Loucy (cell line): ENCODE measurements around the gene FAM53B.

Experiments used
- EZH2phosphoT487 ChIP-seq: fragments of 200-600 bp; IDR thresholded peaks from 2 replicates; pipeline ENCODE4 v1.6.1; 2018; ENCODE audit warnings: antibody characterized with exemption, mild to moderate bottlenecking, moderate library complexity, borderline replicate concordance
- TF ChIP-seq, protein P1 (sequence below): fragments of 200-600 bp; sonication (generic); conservative IDR thresholded peaks from 2 replicates; pipeline ENCODE4 v1.5.1; 2014; ENCODE audit warnings: mild to moderate bottlenecking, antibody characterized with exemption, low read length

DNA sequence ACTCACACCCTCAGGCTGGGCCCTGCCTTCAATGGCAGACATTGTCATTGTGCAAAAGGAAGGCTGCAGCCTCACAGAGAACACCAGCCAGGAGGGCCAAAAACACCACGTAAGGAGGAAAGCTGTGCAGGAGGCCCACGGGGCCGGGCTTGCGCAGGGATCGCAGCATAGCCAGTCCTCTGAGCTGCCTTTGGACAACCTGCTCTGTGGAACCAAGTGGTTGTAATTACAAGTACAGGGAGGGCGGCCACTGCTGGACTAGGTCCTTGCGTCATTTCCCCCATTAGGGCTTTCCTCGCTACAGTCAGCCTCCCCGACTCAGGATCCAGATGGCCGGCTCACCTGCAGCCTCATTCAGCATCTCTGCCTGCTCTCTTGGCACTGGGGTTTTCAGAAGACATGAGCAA is 66.9 kb downstream of the FAM53B start:
- TF ChIP-seq, protein P1, sequence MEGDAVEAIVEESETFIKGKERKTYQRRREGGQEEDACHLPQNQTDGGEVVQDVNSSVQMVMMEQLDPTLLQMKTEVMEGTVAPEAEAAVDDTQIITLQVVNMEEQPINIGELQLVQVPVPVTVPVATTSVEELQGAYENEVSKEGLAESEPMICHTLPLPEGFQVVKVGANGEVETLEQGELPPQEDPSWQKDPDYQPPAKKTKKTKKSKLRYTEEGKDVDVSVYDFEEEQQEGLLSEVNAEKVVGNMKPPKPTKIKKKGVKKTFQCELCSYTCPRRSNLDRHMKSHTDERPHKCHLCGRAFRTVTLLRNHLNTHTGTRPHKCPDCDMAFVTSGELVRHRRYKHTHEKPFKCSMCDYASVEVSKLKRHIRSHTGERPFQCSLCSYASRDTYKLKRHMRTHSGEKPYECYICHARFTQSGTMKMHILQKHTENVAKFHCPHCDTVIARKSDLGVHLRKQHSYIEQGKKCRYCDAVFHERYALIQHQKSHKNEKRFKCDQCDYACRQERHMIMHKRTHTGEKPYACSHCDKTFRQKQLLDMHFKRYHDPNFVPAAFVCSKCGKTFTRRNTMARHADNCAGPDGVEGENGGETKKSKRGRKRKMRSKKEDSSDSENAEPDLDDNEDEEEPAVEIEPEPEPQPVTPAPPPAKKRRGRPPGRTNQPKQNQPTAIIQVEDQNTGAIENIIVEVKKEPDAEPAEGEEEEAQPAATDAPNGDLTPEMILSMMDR, result no peak
- TF ChIP-seq EZH2phosphoT487, result no peak
